Activated T-cell treated with anti-CD3 and anti-CD28 coated beads, Interleukin-2, amount 50 U/mL, for 48 hours (primary cell): ENCODE data around the gene HS3ST6.
"Not testable (repeated sequence)": the region's sequence is repeated elsewhere in the genome, so short reads cannot be mapped to it uniquely, and the experiment has no call there.

Experiments
- DNase-seq, 2 experiments: peaks; one replicate each; pipeline ENCODE4 v3.0.0-alpha.2; 2020

The HS3ST6 gene

DNA sequence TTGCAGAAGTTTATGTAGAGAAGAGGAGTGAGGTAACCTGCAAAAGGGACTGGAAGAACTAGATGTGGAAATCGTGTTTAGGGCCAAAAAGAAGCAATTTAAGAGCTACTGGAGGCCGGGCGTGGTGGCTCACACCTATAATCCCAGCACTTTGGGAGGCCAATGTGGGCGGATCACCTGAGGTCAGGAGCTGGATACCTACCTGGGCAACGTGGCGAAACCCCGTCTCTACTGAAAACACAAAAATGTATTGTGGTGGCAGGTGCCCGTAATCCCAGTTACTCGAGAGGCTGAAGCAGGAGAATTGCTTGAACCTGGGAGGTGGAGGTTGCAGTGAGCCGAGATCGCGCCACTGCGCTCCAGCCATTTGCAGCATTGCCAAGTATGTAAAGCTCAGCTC is 42.1 kb downstream of the HS3ST6 start:
- DNase-seq, result not testable (repeated sequence)

DNA sequence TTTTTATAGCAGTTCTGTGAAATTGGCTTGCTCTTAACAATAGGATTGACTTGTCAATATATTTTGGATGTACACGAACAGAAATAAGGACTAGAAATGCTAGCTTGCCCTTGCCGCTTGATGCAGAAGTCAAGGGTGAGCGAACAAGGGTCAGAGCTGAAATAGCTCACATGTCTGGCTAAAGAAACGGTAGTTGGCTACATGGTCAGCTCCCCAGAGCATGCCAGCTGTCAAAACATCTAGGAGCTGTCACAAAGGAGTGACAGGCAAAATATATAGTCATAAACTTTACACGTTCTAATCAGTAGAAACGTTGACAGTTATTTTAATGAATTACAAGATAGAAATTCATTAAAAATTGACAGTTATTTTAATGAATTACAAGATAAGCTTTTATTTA is 43.4 kb downstream of the HS3ST6 start:
- DNase-seq, result no peak

DNA sequence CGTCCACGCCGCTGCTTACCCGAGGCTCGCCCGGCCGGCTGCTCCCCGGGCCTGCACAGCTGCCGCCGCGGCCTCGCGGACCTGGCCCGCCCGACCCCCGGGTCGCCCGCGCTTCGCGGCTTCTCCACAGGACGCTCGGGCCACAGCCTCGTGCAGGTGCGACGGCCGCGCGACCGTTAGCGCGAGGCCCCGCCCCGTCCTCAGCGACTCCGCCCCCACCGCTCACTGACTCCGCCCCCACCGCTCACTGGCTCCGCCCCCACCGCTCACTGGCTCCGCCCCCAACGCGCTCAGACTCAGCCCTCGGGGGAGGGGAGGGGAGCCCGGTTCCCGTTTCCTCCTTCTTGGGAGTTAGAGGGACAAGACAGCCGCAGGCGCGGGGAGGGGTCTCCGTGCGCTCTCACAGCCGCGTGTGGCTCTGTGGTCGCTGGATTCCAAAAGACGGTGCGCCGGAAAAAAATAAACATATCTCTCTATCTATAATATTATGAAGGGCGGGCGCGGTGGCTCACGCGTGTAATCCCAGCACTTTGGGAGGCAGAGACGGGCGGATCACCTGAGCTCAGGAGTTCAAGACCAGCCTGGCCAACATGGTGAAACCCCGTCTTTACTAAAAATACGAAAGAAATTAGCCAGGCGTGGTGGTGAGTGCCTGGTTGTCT is 46.1 kb downstream of the HS3ST6 start, which contains the start of gene MEIOB:
Gene MEIOB, minus strand, starts transcription at position 191 of the 662 bp plus-strand sequence. CDS start 3,989 bp downstream, outside the sequence.
- peak; percentile 69 to 71 for DNase-seq

DNA sequence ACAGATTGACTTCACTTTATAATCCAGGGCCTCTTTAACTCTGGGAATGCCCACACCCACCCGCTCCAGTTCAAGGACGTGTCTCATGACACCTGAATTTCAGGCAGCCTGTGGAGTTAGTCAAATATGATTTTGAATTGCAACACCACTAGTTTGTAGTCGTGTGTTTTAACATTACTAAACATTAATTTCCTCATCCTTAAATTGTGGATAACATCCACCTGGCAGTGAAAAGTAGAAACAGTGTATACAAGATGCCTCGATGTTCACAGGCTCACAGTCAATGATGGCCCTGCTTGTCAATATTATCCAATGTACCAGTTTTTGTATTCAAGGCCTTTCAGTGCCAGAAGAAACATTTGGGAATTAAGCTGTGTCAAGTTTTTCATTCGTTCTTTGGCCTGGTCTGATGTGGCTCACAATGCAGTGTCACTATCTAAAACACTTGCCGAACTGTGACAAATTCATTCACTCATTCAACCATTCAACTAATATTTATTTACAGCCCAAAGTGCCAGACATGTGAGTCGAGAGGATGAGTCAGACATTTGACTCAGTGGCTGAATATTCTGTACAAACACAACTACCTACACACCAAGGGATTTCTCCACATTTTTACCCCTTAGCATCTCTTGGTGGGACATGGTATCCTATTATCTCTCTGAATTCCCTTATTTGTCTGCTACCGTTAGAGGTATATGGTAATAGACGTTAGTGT is 47.7 kb downstream of the HS3ST6 start:
- no peak for DNase-seq

DNA sequence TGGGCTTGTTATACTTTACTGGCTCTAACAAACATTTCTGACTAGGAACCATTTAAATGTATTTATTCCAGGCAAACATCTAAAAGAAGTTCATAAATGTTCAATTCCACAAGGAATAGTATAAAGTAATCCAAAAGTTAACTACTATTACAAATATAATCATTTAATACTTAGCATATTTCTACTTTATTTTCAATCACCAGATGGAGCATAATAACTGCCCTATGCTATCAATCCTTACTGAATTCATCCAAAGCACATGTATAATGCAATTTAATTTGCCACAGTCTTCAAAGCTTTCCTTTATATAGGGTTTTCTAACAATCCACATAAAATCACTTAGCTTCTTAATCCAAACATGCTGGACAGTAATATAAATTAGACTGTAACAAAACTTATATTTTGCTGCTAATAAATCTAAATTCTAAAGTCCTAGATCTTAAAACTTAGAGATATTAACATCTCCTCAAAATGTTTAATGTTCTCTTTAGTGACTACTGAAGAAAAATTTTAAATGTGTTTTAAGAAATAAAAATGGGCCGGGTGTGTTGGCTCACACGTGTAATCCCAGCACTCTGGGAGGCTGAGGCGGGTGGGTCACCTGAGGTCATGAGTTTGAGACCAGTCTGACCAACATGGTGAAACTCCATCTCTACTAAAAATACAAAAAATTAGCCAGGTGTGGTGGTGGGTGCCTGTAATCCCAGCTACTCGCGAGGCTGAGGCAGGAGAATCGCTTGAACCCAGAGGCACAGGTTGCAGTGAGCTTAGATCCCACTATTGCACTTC is 52.1 kb downstream of the HS3ST6 start:
- DNase-seq, result no peak

DNA sequence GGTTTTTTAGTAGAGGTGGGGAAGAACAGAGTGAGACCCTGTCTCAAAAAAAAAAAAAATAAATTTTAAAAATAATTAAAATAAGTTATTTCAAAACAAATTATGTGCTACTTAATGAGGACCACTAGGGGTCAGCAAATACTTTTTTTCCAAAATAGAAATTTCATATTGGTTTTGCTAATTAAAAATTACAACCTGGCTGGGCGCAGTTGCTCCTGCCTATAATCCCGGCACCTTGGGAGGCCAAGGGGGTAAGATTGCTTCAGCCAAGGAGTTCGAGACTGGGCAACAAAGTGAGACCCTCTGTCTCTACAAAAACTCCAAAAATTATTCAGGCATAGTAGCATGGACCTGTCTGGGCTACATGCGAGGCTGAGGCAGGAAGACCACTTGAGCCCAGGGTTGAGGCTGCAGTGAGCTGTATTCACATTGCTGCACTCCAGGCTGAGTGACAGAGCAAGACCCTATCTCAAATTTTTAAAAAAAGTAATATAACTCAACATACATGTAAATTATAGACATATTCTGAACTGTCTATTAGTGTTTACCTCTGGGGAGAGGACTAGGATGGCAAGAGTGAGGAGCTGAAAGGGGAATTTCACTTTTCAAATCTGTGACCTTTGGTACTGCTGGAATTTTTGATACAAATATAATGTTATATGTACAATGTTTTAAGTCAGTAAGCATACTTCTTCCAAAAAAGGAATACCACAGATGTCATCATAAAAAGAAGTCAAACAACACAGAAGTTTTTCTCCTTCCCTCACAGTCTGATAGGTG is 54.3 kb downstream of the HS3ST6 start:
- DNase-seq, result peak; percentile 25 to 33

DNA sequence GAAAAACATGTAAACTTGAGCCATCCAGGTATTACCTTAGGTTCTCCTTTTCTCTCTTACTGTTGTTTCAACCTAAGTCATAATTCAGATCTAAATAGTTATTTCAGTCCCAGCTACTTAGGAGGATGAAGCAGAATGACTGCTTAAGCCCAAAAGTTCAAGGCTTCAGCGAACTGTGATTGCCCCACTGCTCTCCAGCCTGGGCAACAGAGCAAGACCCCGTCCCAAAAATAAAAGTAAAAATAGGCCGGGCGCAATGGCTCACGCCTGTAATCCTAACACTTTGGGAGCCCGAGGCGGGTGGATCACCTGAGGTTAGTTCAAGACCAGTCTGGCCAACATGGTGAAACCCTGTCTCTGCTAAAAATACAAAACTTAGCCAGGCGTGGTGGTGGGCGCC is 55.8 kb downstream of the HS3ST6 start:
- DNase-seq, result no peak

DNA sequence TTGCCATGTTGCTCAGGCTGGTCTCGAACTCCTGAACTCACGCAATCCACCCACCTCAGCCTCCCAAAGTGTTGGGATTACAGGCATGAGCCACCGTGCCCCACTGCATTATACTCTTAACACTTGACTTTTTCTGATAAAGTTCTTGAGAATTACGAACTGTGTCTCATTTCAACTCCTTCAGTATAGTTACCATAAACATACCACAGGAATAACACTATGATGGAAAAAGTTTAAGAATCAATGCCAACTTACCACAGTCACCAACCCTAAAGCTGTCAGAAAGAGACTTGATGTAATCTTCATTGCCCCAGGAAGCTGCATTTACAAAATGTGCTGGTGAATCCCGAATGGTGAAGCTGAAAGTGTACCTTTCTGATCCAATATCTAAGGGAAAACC is 56.5 kb downstream of the HS3ST6 start:
- no peak for DNase-seq
